ENCODE results near the gene SUN5.
"Not testable (repeated sequence)": the region's sequence is repeated elsewhere in the genome, so short reads cannot be mapped to it uniquely, and the experiment has no call there.

Gene SUN5

GRCh38 chr20:33004141-33004751 is at the start of gene SUN5:
SUN5 (minus strand) TSS chr20:33004433; CDS start chr20:33004340, 93 bp downstream.
- no peak for DNase-seq (ENCODE audit: low read depth)

GRCh38 chr20:33053291-33054106 is 49.3 kb upstream of the SUN5 start, which contains the start of gene BPIFB3:
BPIFB3 (plus strand) TSS chr20:33053903; CDS start chr20:33055436, 1,533 bp downstream.
- DNase-seq (ENCODE audit: low read depth), result no peak

- no peak for DNase-seq (ENCODE audit: low read depth)
These were observed 47.1 kb upstream of the SUN5 start for GRCh38 chr20:33051333-33051732.

- DNase-seq (ENCODE audit: low read depth), result no peak
These were observed 42.2 kb upstream of the SUN5 start for GRCh38 chr20:33046412-33046811.

- not testable (repeated sequence) for DNase-seq (ENCODE audit: low read depth)
These were observed 41.0 kb upstream of the SUN5 start for GRCh38 chr20:33045129-33045721.

- no peak for DNase-seq (ENCODE audit: low read depth)
These were observed 39.5 kb upstream of the SUN5 start for GRCh38 chr20:33043731-33044181.

- no peak for DNase-seq (ENCODE audit: low read depth)
These were observed 38.9 kb upstream of the SUN5 start for GRCh38 chr20:33042983-33043730.

GRCh38 chr20:33042430-33042829 is 38.2 kb upstream of the SUN5 start:
- no peak for DNase-seq (ENCODE audit: low read depth)

GRCh38 chr20:33038243-33038642 is 34.0 kb upstream of the SUN5 start:
- no peak for DNase-seq (ENCODE audit: low read depth)

- DNase-seq (ENCODE audit: low read depth), result no peak
These were observed 33.2 kb upstream of the SUN5 start for GRCh38 chr20:33037456-33037855.

- DNase-seq (ENCODE audit: low read depth), result no peak
These were observed 30.8 kb upstream of the SUN5 start for GRCh38 chr20:33034901-33035492.

GRCh38 chr20:33034115-33034514 is 29.9 kb upstream of the SUN5 start:
- DNase-seq (ENCODE audit: low read depth), result no peak

GRCh38 chr20:33033381-33033780 is 29.1 kb upstream of the SUN5 start:
- no peak for DNase-seq (ENCODE audit: low read depth)

GRCh38 chr20:33032555-33032954 is 28.3 kb upstream of the SUN5 start:
- DNase-seq (ENCODE audit: low read depth), result no peak

- no peak for DNase-seq (ENCODE audit: low read depth)
These were observed 27.3 kb upstream of the SUN5 start, which contains the start of gene BPIFB6 for GRCh38 chr20:33031531-33031930. BPIFB6 (plus strand) TSS chr20:33031648; CDS start chr20:33031648, 0 bp downstream.

GRCh38 chr20:33030569-33030968 is 26.3 kb upstream of the SUN5 start:
- DNase-seq (ENCODE audit: low read depth), result no peak

- no peak for DNase-seq (ENCODE audit: low read depth)
These were observed 25.8 kb upstream of the SUN5 start for GRCh38 chr20:33030076-33030475.

GRCh38 chr20:33028875-33029274 is 24.6 kb upstream of the SUN5 start:
- no peak for DNase-seq (ENCODE audit: low read depth)

- no peak for DNase-seq (ENCODE audit: low read depth)
These were observed 23.8 kb upstream of the SUN5 start for GRCh38 chr20:33027769-33028751.

All from stimulated activated CD8-positive, alpha-beta memory T cell treated with anti-CD3 and anti-CD28 coated beads, Interleukin-7, amount 100 ng/mL, for 24 hours (primary cell).